HG03460 (cell line): Measurements from ENCODE around the gene TPRX1.
"Not testable (repeated sequence)": the region's sequence is repeated elsewhere in the genome, so short reads cannot be mapped to it uniquely, and the experiment has no call there.

Experiments
- ATAC-seq: cut with Tn5 transposase; IDR thresholded peaks from one replicate; pipeline ENCODE4 v1.9.1; 2021; ENCODE audit not compliant: unreplicated experiment

TPRX1 gene, protein sequence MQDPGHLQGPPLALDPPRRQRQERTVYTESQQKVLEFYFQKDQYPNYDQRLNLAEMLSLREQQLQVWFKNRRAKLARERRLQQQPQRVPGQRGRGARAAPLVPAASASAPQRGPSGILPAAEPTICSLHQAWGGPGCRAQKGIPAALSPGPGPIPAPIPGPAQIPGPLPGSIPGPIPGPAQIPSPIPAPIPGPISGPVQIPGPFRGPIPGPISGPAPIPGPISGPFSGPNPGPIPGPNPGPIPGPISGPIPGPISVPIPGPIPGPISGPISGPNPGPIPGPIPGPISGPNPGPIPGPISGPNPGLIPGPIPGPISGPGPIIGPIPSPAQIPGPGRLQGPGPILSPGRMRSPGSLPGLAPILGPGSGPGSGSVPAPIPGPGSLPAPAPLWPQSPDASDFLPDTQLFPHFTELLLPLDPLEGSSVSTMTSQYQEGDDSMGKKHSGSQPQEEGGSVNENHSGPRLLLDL

GRCh38 chr19:47804451-47804850, at the start of gene TPRX1:
Gene TPRX1 (minus strand): TSS chr19:47804551. CDS start chr19:47804539, 12 bp downstream.
- not testable (repeated sequence) for ATAC-seq

DNA sequence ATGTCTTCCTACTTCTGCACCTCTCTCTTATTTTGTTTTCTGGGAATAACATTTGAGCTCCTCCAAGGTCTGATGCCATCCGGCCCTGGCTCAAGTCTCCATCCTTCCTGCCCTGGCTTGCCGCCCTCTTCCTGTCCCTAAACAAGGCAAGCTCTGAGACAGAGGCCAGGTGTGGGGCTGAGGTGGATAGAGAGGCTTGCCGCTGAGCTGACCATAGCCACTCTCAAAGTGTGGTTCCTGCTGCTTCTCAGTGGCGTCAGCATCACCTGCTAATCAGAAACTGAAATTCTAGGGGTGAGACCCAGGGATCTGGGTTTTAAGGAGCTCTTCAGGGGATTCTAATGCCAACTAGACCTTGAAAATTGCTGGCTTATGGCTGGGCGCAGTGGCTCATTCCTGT, 48.7 kb upstream of the TPRX1 start:
- no peak for ATAC-seq

DNA sequence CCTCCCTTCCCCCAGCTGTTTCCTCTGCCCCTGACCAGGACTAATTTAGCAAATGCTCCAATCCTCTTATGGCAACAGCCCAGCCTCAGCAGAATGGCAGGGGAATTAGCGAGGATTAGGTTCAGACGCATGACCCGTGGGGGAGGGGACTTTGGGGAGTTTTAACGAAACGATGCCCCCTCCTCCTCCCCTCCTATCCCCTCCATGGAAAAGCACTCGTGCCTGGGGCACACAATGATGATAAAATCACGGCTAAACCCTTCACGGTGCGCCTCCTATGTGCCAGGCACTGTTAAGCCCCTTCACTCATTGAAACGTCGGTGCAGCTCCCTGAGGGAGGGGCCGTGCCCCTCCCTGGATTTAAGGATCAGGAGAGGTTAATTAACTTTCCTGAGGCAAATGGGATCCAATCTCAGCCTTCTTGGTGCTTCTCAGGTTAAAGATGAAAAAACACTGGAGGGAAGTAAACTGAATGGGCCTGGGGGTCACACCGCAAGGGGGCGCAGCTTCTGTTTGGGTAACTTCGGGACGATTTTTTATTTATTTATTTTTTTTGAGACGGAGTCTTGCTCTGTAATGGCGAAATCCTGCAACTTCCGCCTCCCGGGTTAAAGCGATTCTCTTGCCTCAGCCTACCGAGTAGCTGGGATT, 44.6 kb upstream of the TPRX1 start:
- no peak for ATAC-seq

- ATAC-seq = no peak
These were observed 44.1 kb upstream of the TPRX1 start for GRCh38 chr19:47848425-47848822.

DNA sequence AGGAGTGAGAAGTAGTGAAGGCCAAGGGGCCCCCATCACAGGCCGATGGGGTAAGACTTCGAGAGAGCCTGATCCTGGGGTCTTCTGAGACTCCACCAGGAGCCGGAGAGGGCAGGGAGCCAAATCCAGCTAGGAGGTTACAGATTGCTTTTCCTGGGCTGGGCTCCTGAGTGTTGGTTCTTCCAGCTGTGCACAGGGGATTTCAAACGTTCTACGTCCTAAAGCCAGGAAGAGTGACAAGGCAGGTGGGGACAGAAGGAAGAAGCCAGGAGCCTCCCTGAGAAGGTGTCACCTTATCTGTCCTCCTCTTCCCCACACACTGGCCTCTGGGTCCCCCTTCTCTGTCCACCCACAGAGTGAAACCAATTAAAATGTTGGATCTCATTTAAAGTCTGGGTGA, 38.6 kb upstream of the TPRX1 start:
- no peak for ATAC-seq

- no peak for ATAC-seq
These were observed 35.6 kb upstream of the TPRX1 start for GRCh38 chr19:47839913-47840312.

GRCh38 chr19:47839411-47839810, 35.1 kb upstream of the TPRX1 start:
- no peak for ATAC-seq

DNA sequence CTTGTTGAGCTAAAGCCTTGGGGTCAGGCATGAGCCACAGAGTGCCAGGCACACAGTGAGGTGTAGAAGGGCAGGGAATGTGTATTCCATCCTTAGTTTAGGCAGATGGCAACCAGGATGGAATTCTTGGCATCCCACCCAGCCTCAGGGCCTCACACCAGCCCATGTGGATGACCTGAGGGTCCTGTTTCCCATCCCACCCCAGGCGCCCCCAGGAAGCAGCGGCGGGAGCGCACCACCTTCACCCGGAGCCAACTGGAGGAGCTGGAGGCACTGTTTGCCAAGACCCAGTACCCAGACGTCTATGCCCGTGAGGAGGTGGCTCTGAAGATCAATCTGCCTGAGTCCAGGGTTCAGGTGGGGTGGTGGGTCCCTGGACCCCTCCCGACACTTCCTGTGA, 31.7 kb upstream of the TPRX1 start:
- ATAC-seq = no peak

- ATAC-seq = no peak
These were observed 28.4 kb upstream of the TPRX1 start for GRCh38 chr19:47832723-47833122.

- ATAC-seq = no peak
These were observed 22.4 kb upstream of the TPRX1 start for GRCh38 chr19:47826800-47827199.

DNA sequence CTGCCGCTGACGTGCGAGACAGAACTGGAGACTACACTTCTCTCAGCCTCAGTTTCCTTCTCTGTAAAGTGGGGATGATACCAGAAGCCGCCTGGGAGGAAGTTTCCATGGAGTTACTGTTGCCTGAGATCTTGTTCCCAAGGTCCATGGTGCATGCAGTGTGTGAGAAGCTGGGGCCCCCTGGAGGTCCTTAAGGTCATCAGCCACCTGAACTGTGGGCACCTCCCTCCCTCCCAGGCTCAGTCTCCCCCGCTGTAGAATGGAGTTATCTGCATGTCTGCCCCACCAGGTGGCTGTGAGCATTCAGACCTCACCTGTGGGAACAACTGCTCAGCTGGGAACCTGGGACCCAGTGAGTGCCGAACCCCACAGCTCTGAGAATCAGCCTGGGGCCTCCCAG, 20.0 kb upstream of the TPRX1 start:
- ATAC-seq = no peak

- ATAC-seq = no peak
These were observed 17.2 kb upstream of the TPRX1 start, which contains the start of gene CRX for GRCh38 chr19:47821460-47822020. Gene CRX (plus strand): TSS chr19:47821937. CDS start chr19:47834444, 12,507 bp downstream.

DNA sequence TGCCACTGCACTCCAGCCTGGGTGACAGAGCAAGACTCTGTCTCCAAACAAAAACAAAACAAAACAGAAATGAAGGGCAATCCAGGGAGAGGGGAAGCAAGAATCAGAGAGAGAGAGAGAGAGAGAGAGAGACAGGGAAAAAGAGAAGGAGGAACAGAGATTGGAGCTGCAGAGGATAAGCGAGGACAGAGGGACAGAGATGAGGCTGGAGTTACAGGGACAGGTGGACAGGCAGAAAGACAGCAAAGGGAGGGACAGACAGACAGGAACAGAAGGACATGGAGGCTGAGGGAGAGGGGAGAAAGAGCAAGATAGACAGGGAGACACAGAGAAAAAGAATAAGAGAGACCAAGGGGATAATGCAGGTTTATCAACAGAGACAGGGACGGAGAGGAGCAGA, 16.1 kb upstream of the TPRX1 start:
- no peak for ATAC-seq

- no peak for ATAC-seq
These were observed 15.5 kb upstream of the TPRX1 start for GRCh38 chr19:47819858-47820257.

DNA sequence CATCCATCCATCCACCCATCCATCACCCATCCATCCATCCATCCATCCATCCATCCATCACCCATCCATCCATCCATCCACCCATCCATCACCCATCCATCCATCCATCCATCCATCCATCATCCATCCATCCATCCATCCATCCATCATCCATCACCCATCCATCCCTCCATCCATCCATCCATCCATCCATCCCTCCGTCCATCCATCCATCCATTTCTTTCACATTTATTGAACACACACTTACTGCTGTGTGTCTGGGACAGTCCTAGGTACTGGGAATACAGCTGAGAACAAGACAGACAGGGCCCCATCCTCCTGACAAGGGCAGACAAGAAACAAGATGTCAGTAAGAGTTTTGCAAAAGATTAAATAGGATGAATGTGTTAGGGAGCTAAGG, 13.9 kb upstream of the TPRX1 start:
- ATAC-seq = not testable (repeated sequence)

- not testable (repeated sequence) for ATAC-seq
These were observed 11.9 kb upstream of the TPRX1 start for GRCh38 chr19:47816270-47816669.

- no peak for ATAC-seq
These were observed 9.6 kb upstream of the TPRX1 start for GRCh38 chr19:47813995-47814328.

- no peak for ATAC-seq
These were observed 9.1 kb upstream of the TPRX1 start for GRCh38 chr19:47813304-47813994.

- ATAC-seq = no peak
These were observed 2.1 kb upstream of the TPRX1 start for GRCh38 chr19:47806435-47806834.

- ATAC-seq = no peak
These were observed 962 bp upstream of the TPRX1 start for GRCh38 chr19:47805313-47805712.

GRCh38 chr19:47803671-47804070, 680 bp downstream of the TPRX1 start:
- not testable (repeated sequence) for ATAC-seq
